Measurements from ENCODE around the gene COPZ2. TPM values are rescaled to one million over a fixed set of nuclear protein-coding genes. Genes with fewer than 3 reads are reported as not detected.

COPZ2 gene
- total RNA-seq, 1 experiment from 2014 or later = not detected

DNA sequence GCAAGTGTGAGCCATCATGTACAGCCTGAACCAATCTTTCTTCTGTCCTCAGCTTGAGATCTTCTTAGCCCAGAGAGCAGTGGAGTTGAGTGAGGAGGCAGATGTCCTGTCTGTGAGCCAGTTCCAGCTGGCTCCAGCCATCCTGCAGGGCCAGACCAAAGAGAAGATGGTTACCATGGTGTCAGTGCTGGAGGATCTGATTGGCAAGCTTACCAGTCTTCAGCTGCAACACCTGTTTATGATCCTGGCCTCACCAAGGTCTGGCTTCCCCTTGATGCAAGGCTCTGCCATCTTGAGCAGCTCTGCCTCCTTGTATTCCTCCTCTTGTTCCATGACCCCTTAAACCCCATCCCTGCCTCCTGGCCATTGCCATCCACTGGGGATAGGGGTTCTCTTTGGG, 57.1 kb downstream of the COPZ2 start:
- TF ChIP-seq, protein P1, sequence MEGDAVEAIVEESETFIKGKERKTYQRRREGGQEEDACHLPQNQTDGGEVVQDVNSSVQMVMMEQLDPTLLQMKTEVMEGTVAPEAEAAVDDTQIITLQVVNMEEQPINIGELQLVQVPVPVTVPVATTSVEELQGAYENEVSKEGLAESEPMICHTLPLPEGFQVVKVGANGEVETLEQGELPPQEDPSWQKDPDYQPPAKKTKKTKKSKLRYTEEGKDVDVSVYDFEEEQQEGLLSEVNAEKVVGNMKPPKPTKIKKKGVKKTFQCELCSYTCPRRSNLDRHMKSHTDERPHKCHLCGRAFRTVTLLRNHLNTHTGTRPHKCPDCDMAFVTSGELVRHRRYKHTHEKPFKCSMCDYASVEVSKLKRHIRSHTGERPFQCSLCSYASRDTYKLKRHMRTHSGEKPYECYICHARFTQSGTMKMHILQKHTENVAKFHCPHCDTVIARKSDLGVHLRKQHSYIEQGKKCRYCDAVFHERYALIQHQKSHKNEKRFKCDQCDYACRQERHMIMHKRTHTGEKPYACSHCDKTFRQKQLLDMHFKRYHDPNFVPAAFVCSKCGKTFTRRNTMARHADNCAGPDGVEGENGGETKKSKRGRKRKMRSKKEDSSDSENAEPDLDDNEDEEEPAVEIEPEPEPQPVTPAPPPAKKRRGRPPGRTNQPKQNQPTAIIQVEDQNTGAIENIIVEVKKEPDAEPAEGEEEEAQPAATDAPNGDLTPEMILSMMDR (conservative IDR thresholded peaks at IDR 0.05; ENCODE audit: low read depth, low read length) = no peak
- no peak for TF ChIP-seq EZH2 (IDR thresholded peaks at IDR 0.05; ENCODE audit: borderline replicate concordance, low read depth, low read length, poor library complexity, severe bottlenecking)
- intact Hi-C loops (cut with micrococcal nuclease; ENCODE audit: unreplicated experiment) = no loop called here
- H3K36me3 ChIP-seq (ENCODE audit: insufficient read depth, low read length, poor library complexity, severe bottlenecking) = peaks cover 77% of the 10 kb centered on the region
- no peak overlapping the region for H3K4me3 ChIP-seq (ENCODE audit: low read depth, low read length, poor library complexity, severe bottlenecking)
- no TSS peak for BruUV-seq (replicated peaks)
- H3K27me3 ChIP-seq (replicated peaks; ENCODE audit: insufficient read depth, low read depth, low read length, poor library complexity) = no peaks in the 10 kb centered on the region
- POLR2A ChIA-PET (ENCODE audit: low non-redundant PET) = no interaction called here
- no peaks in the 10 kb centered on the region for H3K4me1 ChIP-seq (ENCODE audit: insufficient read depth, low read length, poor library complexity, severe bottlenecking)
- DNase-seq (ENCODE audit: low spot score) = no peak
- CTCF ChIA-PET = interaction anchor here (0.9 kb wide), 1 partner anchor 37 kb away, joined by 3 read pairs; no protein-coding TSS in a partner anchor
- no peak overlapping the region for H3K27ac ChIP-seq (ENCODE audit: low read depth, low read length, poor library complexity, severe bottlenecking)
- H3K9me3 ChIP-seq (ENCODE audit: low read depth, low read length, poor library complexity, severe bottlenecking) = no peaks in the 10 kb centered on the region

DNA sequence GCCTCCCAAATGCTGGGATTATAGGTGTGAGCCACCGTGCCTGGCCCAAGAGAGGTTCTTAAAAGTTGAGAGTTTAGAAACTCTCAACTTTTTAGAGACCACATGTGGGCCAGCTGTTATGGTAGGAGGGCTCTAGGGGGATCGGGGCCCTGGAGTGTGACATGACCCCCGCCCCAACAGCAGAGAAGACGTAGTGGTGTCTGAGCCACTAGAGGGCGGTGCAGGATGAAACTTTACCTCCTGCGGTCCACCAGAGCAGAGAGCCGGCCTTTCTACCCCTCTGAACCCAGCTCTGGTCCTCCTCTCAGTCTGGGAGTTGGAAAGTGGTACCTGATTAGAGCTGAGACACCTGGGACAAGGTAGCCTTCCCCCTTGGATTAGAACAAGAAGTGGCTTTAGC, 59.3 kb downstream of the COPZ2 start:
- no TSS peak for BruUV-seq (replicated peaks)
- Histone ChIP-seq H3K4me1 (ENCODE audit: insufficient read depth, low read length, poor library complexity, severe bottlenecking) (no peaks in the 10 kb centered on the region), H3K4me3 (ENCODE audit: low read depth, low read length, poor library complexity, severe bottlenecking) (no peak overlapping the region), H3K36me3 (ENCODE audit: insufficient read depth, low read length, poor library complexity, severe bottlenecking) (peaks cover 94% of the 10 kb centered on the region), H3K9me3 (ENCODE audit: low read depth, low read length, poor library complexity, severe bottlenecking) (no peaks in the 10 kb centered on the region), H3K27ac (ENCODE audit: low read depth, low read length, poor library complexity, severe bottlenecking) (no peak overlapping the region), H3K27me3 (replicated peaks; ENCODE audit: insufficient read depth, low read depth, low read length, poor library complexity) (no peaks in the 10 kb centered on the region)
- TF ChIP-seq EZH2 (IDR thresholded peaks at IDR 0.05; ENCODE audit: borderline replicate concordance, low read depth, low read length, poor library complexity, severe bottlenecking) = no peak
- TF ChIP-seq, protein P1 (conservative IDR thresholded peaks at IDR 0.05; ENCODE audit: low read depth, low read length) = peak; percentile 84
- intact Hi-C loops (cut with micrococcal nuclease; ENCODE audit: unreplicated experiment) = loop anchor here (1.0 kb wide), 1 partner anchor 40 kb away; no protein-coding TSS in a partner anchor
- peak; percentile 82 for DNase-seq (ENCODE audit: low spot score)
- CTCF ChIA-PET = interaction anchor here (0.9 to 2.4 kb wide), 6 partner anchors 33 to 44 kb away, joined by 4 to 45 read pairs (median 9); no protein-coding TSS in a partner anchor
- POLR2A ChIA-PET (ENCODE audit: low non-redundant PET) = no interaction called here

Small RNA genes lying within 50 kb of the gene (microRNA-seq; reads per million reads assigned to microRNA genes)
- gene MIR152 = 68.8 reads per million, percentile 60 among the genes with 10 or more reads in this experiment

Other genes starting within 250 kb of the COPZ2 start
- 9.1 TPM in 2 replicates for gene OSBPL7, start 216.0 kb downstream of the COPZ2 start, total RNA-seq (2021)
- gene MRPL10, start 206.3 kb downstream of the COPZ2 start, total RNA-seq (2021) = 30.5 and 42.0 TPM in 2 replicates
- 1.1 and 1.3 TPM in 2 replicates for gene LRRC46, start 206.1 kb downstream of the COPZ2 start, total RNA-seq (2021)
- gene SCRN2, start 196.5 kb downstream of the COPZ2 start, total RNA-seq (2021) = 6.2 and 11.2 TPM in 2 replicates
- 0.15 and 0.66 TPM in 2 replicates for gene SP6, start 186.6 kb downstream of the COPZ2 start, total RNA-seq (2021)
- gene SP2, start 141.6 kb downstream of the COPZ2 start, total RNA-seq (2021) = 19.5 and 29.1 TPM in 2 replicates
- 12.3 and 14.6 TPM in 2 replicates for gene PNPO, start 96.2 kb downstream of the COPZ2 start, total RNA-seq (2021)
- not detected in 2 replicates for gene PRR15L, start 79.9 kb downstream of the COPZ2 start, total RNA-seq (2021)
- 172 and 204 TPM in 2 replicates for gene CDK5RAP3, start 66.7 kb downstream of the COPZ2 start, total RNA-seq (2021)
- gene NFE2L1, start 10.6 kb upstream of the COPZ2 start, total RNA-seq (2021) = 149 and 168 TPM in 2 replicates
- gene CBX1, start 63.7 kb upstream of the COPZ2 start, total RNA-seq (2021) = 121 and 139 TPM in 2 replicates
- gene SNX11, start 70.0 kb upstream of the COPZ2 start, total RNA-seq (2021) = 25.1 and 27.6 TPM in 2 replicates